Embryonic facial prominence (tissue), 1 donor: ENCODE results near the gene SLC5A2.
"Not testable (repeated sequence)": the region's sequence is repeated elsewhere in the genome, so short reads cannot be mapped to it uniquely, and the experiment has no call there.

Experiments
- DNase-seq: peaks from one replicate; pipeline ENCODE4 v3.0.0-alpha.2; 2016; ENCODE audit errors: extremely low spot score

The SLC5A2 gene

GRCh38 chr16:31528523-31529107 is 45.7 kb downstream of the SLC5A2 start:
- no peak for DNase-seq

- DNase-seq: peak; percentile 51
Observed at GRCh38 chr16:31529108-31529936, 46.4 kb downstream of the SLC5A2 start.

- DNase-seq: no peak
Observed at GRCh38 chr16:31529937-31530312, 47.0 kb downstream of the SLC5A2 start.

- no peak for DNase-seq
Observed at GRCh38 chr16:31530405-31530804, 47.5 kb downstream of the SLC5A2 start.

GRCh38 chr16:31531096-31531495 is 48.2 kb downstream of the SLC5A2 start:
- no peak for DNase-seq

GRCh38 chr16:31532120-31532519 is 49.2 kb downstream of the SLC5A2 start:
- DNase-seq: no peak

- no peak for DNase-seq
Observed at GRCh38 chr16:31532896-31533295, 50.0 kb downstream of the SLC5A2 start.

- no peak for DNase-seq
Observed at GRCh38 chr16:31535737-31536136, 52.8 kb downstream of the SLC5A2 start.

GRCh38 chr16:31536804-31537361 is 54.0 kb downstream of the SLC5A2 start:
- no peak for DNase-seq

GRCh38 chr16:31537362-31538242 is 54.7 kb downstream of the SLC5A2 start:
- DNase-seq: no peak

- not testable (repeated sequence) for DNase-seq
Observed at GRCh38 chr16:31538243-31538598, 55.3 kb downstream of the SLC5A2 start.

GRCh38 chr16:31539762-31540161 is 56.8 kb downstream of the SLC5A2 start:
- not testable (repeated sequence) for DNase-seq
